IPS-20b (cell line): Measurements from ENCODE around the gene NOP9.

Experiments used
- H3K27ac ChIP-seq: one replicate; pipeline ENCODE4 v1.5.1; 2013; ENCODE audit warnings: low read length
- H3K27me3 ChIP-seq: 2 replicates; pipeline ENCODE4 v1.6.1; 2013; ENCODE audit warnings: mild to moderate bottlenecking, low read length, inconsistent platforms; ENCODE audit not compliant: insufficient read depth
- H3K36me3 ChIP-seq: 2 replicates; pipeline ENCODE4 v1.6.1; 2013; ENCODE audit warnings: low read depth, mild to moderate bottlenecking, inconsistent platforms, low read length, moderate library complexity; ENCODE audit not compliant: insufficient read depth
- H3K4me1 ChIP-seq: 2 replicates; pipeline ENCODE4 v1.6.1; 2013; ENCODE audit warnings: mild to moderate bottlenecking, control low read depth, inconsistent platforms, low read length, moderate library complexity; ENCODE audit not compliant: insufficient read depth
- H3K4me3 ChIP-seq: 2 replicates; pipeline ENCODE4 v1.5.1; 2013; ENCODE audit warnings: mild to moderate bottlenecking, low read length, inconsistent platforms
- H3K9ac ChIP-seq: 2 replicates; pipeline ENCODE4 v1.6.1; 2013; ENCODE audit warnings: low read depth, mild to moderate bottlenecking, inconsistent platforms, low read length, moderate library complexity
- H3K9me3 ChIP-seq: 2 replicates; pipeline ENCODE4 v1.6.1; 2013; ENCODE audit warnings: mild to moderate bottlenecking, low read depth, low read length, inconsistent platforms; ENCODE audit not compliant: insufficient read depth

Gene NOP9

GRCh38 chr14:24299255-24300191 is at the start of gene NOP9, which contains the start of gene DHRS1:
NOP9 (plus strand) TSS chr14:24299850; CDS start chr14:24299955, 105 bp downstream.
DHRS1 (minus strand) TSS chr14:24299780; CDS start chr14:24299106, 674 bp downstream.
- H3K4me3 ChIP-seq = peak within 1 kb of the TSS; percentile 91
- peak within 1 kb of the TSS; percentile 78 for H3K9ac ChIP-seq
- H3K36me3 ChIP-seq = peaks cover 49% of the 10 kb centered on the region
- H3K4me1 ChIP-seq = 0 out of 2 replicates have a peak, but pooled peaks cover 3% of the 10 kb centered on the region
- H3K9me3 ChIP-seq = no peaks in the 10 kb centered on the region
- H3K27me3 ChIP-seq = no peaks in the 10 kb centered on the region
- H3K27ac ChIP-seq = peak within 1 kb of the TSS; percentile 25

GRCh38 chr14:24250354-24250753 is 49.3 kb upstream of the NOP9 start:
- H3K27ac ChIP-seq = no peak overlapping the region
- no peaks in the 10 kb centered on the region for H3K27me3 ChIP-seq
- H3K9me3 ChIP-seq = no peaks in the 10 kb centered on the region
- H3K36me3 ChIP-seq = no peaks in the 10 kb centered on the region
- no peak overlapping the region for H3K9ac ChIP-seq
- no peak overlapping the region for H3K4me3 ChIP-seq
- H3K4me1 ChIP-seq = no peaks in the 10 kb centered on the region

- Histone ChIP-seq H3K27ac (no peak overlapping the region), H3K9me3 (no peaks in the 10 kb centered on the region), H3K36me3 (no peaks in the 10 kb centered on the region), H3K4me3 (no peak overlapping the region), H3K9ac (no peak overlapping the region), H3K27me3 (no peaks in the 10 kb centered on the region), H3K4me1 (no peaks in the 10 kb centered on the region)
These were observed 47.8 kb upstream of the NOP9 start for GRCh38 chr14:24251880-24252288.

- H3K36me3 ChIP-seq = no peaks in the 10 kb centered on the region
- H3K9me3 ChIP-seq = no peaks in the 10 kb centered on the region
- no peaks in the 10 kb centered on the region for H3K27me3 ChIP-seq
- H3K4me1 ChIP-seq = no peaks in the 10 kb centered on the region
- no peak overlapping the region for H3K27ac ChIP-seq
- no peak overlapping the region for H3K9ac ChIP-seq
- no peak overlapping the region for H3K4me3 ChIP-seq
These were observed 47.1 kb upstream of the NOP9 start for GRCh38 chr14:24252289-24253124.

GRCh38 chr14:24253936-24254335 is 45.7 kb upstream of the NOP9 start:
- Histone ChIP-seq H3K9me3 (no peaks in the 10 kb centered on the region), H3K36me3 (no peaks in the 10 kb centered on the region), H3K27me3 (no peaks in the 10 kb centered on the region)

GRCh38 chr14:24254630-24255392 is 44.8 kb upstream of the NOP9 start:
- Histone ChIP-seq H3K9ac (no peak overlapping the region), H3K4me3 (no peak overlapping the region), H3K36me3 (no peaks in the 10 kb centered on the region), H3K27me3 (no peaks in the 10 kb centered on the region), H3K4me1 (no peaks in the 10 kb centered on the region), H3K9me3 (no peaks in the 10 kb centered on the region), H3K27ac (no peak overlapping the region)

More at GRCh38 chr14:24253936-24254335, 45.7 kb upstream of the NOP9 start:
- Histone ChIP-seq H3K9ac (no peak overlapping the region), H3K4me1 (no peaks in the 10 kb centered on the region), H3K4me3 (no peak overlapping the region), H3K27ac (no peak overlapping the region)

GRCh38 chr14:24255438-24255837 is 44.2 kb upstream of the NOP9 start:
- no peaks in the 10 kb centered on the region for H3K27me3 ChIP-seq
- H3K36me3 ChIP-seq = no peaks in the 10 kb centered on the region
- H3K27ac ChIP-seq = no peak overlapping the region
- H3K4me1 ChIP-seq = no peaks in the 10 kb centered on the region
- no peaks in the 10 kb centered on the region for H3K9me3 ChIP-seq
- no peak overlapping the region for H3K9ac ChIP-seq
- H3K4me3 ChIP-seq = no peak overlapping the region

GRCh38 chr14:24255931-24256711 is 43.5 kb upstream of the NOP9 start:
- H3K27me3 ChIP-seq = no peaks in the 10 kb centered on the region
- no peak overlapping the region for H3K27ac ChIP-seq
- no peaks in the 10 kb centered on the region for H3K36me3 ChIP-seq
- no peak overlapping the region for H3K4me3 ChIP-seq
- no peaks in the 10 kb centered on the region for H3K4me1 ChIP-seq
- H3K9ac ChIP-seq = no peak overlapping the region
- H3K9me3 ChIP-seq = no peaks in the 10 kb centered on the region

- Histone ChIP-seq H3K27ac (no peak overlapping the region), H3K9ac (no peak overlapping the region), H3K36me3 (no peaks in the 10 kb centered on the region)
These were observed 42.7 kb upstream of the NOP9 start for GRCh38 chr14:24256960-24257359.

GRCh38 chr14:24258119-24258518 is 41.5 kb upstream of the NOP9 start:
- no peaks in the 10 kb centered on the region for H3K27me3 ChIP-seq
- no peak overlapping the region for H3K27ac ChIP-seq
- no peak overlapping the region for H3K9ac ChIP-seq
- no peaks in the 10 kb centered on the region for H3K9me3 ChIP-seq
- H3K4me1 ChIP-seq = no peaks in the 10 kb centered on the region
- no peak overlapping the region for H3K4me3 ChIP-seq
- no peaks in the 10 kb centered on the region for H3K36me3 ChIP-seq

More at GRCh38 chr14:24256960-24257359, 42.7 kb upstream of the NOP9 start:
- Histone ChIP-seq H3K9me3 (no peaks in the 10 kb centered on the region), H3K4me3 (no peak overlapping the region), H3K27me3 (no peaks in the 10 kb centered on the region), H3K4me1 (no peaks in the 10 kb centered on the region)
